GM21381 (cell line): ENCODE data around the gene FAM131A.
A peak's percentile ranks its signal among the peaks of the same experiment; 100 is the strongest.

Source experiments
- ATAC-seq: cut with Tn5 transposase; IDR thresholded peaks from one replicate; pipeline ENCODE4 v1.9.1; 2021; ENCODE audit warnings: mild to moderate bottlenecking, moderate library complexity; ENCODE audit not compliant: unreplicated experiment

FAM131A gene, protein sequence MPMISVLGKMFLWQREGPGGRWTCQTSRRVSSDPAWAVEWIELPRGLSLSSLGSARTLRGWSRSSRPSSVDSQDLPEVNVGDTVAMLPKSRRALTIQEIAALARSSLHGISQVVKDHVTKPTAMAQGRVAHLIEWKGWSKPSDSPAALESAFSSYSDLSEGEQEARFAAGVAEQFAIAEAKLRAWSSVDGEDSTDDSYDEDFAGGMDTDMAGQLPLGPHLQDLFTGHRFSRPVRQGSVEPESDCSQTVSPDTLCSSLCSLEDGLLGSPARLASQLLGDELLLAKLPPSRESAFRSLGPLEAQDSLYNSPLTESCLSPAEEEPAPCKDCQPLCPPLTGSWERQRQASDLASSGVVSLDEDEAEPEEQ

DNA sequence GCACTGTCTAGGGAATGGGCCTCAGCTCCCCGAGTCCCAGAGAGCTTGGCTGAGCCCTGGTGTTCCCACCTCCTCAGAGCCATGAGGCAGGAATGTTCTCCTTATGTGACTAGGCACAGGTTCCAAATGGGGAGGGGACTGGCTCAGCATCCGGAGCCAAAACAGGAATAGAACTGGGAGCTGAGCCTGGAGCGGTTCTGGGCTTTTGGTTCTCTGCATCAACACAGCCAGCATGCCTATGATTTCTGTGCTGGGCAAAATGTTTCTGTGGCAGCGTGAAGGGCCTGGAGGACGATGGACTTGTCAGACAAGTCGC lies at the start of gene FAM131A:
TSS of gene FAM131A (plus strand) at position 202 of the 316 bp plus-strand sequence. CDS start at position 233, 31 bp downstream.
- ATAC-seq = no peak

DNA sequence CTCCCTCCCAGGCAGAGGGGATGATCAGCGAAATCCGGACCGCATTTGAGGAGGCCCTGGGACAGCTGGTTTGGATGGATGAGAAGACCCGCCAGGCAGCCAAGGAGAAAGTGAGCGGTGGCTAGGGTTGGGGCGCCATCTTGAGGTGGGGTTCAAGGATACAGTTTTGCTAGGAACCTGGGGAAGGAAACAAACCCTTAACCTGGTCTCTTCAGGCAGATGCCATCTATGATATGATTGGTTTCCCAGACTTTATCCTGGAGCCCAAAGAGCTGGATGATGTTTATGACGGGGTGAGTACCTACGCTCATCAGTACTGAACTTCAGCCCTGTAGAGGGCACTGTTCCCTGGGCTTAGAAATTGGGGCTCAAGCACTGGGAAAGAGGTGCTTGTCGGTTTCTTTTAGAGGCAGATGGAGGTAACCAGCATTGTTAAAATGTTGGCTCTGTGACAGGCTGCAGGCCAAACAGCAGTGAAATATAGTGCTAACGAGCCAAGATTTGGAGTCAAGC lies 47.9 kb upstream of the FAM131A start:
- no peak for ATAC-seq

GRCh38 chr3:184290331-184290730 lies 47.1 kb upstream of the FAM131A start:
- ATAC-seq = no peak

DNA sequence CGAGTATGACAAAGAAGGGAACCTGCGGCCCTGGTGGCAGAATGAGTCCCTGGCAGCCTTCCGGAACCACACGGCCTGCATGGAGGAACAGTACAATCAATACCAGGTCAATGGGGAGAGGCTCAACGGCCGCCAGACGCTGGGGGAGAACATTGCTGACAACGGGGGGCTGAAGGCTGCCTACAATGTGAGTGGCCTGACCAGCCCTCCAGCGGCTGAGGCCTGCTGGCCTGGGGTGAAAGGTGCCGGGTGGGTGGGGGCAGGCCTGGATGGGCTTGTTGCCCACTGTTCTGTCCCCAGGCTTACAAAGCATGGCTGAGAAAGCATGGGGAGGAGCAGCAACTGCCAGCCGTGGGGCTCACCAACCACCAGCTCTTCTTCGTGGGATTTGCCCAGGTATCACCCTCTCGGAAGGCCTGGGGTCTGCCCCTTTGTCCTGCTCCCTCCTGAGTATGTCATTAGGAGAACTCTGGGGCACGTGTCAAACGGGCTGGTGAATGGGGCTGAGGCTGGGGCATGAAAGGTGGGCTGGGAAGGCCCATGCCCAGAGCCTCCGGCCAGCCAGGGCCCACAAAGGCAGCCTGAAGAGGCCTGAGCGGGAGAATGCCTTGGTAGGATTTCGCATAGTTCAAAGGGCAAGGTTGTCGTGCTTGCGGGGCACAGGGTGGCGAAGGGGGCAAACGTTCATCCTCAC lies 46.2 kb upstream of the FAM131A start:
- no peak for ATAC-seq

GRCh38 chr3:184291738-184292445 lies 45.5 kb upstream of the FAM131A start:
- ATAC-seq = no peak

- ATAC-seq = no peak
Observed at GRCh38 chr3:184295771-184296170, 41.6 kb upstream of the FAM131A start.

DNA sequence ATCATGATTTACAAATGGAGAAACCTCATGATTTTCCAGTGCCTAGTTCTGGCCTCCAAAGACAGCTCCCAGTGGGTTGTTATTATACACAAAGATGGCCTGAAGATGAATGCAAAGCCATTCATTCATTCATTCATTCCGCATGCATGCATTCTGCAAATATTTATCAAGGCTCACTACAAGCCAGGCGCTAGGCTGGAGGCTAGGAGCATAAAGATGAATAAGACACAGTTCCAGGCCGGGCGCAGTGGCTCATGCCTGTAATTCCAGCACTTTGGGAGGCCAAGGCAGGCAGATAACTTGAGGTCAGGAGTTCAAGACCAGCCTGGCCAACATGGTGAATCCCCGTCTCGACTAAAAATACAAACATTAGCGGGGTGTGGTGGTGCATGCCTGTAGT lies 40.8 kb upstream of the FAM131A start:
- no peak for ATAC-seq

GRCh38 chr3:184298759-184299487 lies 38.5 kb upstream of the FAM131A start, which contains the start of gene PSMD2:
Gene PSMD2 (plus strand): TSS chr3:184299241. CDS start chr3:184299267, 26 bp downstream.
- ATAC-seq = peak; percentile 94

GRCh38 chr3:184299488-184300377 lies 37.7 kb upstream of the FAM131A start:
- no peak for ATAC-seq

- ATAC-seq = no peak
Observed at GRCh38 chr3:184300378-184300720, 37.1 kb upstream of the FAM131A start.

- no peak for ATAC-seq
Observed at GRCh38 chr3:184305577-184305976, 31.8 kb upstream of the FAM131A start.

DNA sequence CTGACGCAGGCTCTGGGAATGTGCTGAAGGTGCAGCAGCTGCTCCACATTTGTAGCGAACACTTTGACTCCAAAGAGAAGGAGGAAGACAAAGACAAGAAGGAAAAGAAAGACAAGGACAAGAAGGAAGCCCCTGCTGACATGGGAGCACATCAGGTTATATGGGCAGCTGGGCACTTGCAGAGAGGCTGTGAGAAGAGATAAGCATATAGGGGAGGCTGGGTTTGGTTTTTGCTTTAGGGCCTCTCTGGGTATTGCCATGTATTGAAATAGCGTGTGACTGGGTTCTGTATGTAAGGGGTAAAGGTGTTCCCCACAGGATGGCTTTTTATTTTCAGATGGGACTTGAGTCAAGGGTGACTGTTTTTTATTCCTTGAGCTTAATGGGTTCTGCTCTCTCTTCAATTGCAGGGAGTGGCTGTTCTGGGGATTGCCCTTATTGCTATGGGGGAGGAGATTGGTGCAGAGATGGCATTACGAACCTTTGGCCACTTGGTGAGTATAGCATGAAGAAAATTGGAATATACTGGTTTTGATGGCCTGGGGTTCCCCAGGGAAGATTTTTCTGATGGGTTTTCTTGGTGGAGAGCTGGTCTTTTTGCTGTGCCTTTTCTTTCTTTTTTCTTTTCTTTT lies 30.9 kb upstream of the FAM131A start:
- ATAC-seq = no peak

DNA sequence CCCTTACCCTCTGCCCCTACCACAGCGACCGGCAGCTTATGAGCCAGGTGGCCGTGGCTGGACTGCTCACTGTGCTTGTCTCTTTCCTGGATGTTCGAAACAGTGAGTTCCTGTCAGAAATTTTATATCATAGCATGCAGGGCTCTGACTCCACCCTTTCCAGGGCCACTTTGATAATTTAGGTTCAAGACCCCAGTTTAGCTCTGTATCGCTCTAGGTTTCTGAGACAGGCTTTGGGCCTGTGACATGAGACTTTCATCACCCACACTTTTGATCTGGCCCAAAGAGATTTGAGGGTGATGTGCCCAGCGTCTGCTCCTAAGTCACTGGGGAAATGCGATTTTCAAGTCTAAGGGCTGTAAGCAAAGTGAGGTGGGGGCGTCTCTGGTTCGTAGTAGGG lies 29.5 kb upstream of the FAM131A start:
- ATAC-seq = no peak

DNA sequence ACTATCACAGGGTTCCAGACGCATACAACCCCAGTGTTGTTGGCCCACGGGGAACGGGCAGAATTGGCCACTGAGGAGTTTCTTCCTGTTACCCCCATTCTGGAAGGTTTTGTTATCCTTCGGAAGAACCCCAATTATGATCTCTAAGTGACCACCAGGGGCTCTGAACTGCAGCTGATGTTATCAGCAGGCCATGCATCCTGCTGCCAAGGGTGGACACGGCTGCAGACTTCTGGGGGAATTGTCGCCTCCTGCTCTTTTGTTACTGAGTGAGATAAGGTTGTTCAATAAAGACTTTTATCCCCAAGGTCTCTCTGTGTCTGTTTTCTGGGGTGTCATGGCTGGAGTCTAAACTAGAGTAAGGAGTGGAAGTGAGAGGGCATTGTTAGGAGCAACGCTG lies 28.7 kb upstream of the FAM131A start:
- ATAC-seq = no peak

DNA sequence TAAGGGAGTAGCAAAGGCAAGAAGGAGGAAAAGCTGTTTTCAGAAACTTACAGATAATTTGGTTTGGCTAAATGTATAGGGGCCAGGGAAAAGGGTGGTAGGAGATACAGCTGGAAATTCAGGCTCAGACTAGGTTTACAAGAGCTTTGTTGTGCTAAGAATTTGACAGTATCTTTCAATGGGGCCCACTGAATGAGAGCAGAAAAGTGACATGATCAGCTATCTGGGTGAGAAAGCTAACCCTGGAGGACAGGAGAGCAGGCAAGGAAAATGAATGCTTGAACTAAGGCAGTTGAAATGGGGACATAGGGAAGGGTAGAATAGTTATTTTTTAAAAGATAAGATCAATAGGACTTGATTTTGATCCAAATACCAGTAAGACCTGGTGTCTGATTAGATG lies 25.8 kb upstream of the FAM131A start:
- no peak for ATAC-seq

DNA sequence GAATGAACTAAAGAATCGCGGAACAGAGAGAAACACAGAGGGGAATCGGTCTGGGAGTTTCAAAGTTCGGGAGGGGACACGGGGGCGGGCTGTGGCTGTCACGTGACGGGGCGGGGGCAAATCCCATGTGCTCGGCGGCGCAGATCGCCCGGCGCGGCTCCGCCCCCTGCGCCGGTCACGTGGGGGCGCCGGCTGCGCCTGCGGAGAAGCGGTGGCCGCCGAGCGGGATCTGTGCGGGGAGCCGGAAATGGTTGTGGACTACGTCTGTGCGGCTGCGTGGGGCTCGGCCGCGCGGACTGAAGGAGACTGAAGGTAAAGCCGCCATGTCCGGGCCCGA lies 23.1 kb upstream of the FAM131A start, which contains the start of gene EIF4G1:
TSS of gene EIF4G1 (plus strand) at position 244 of the 337 bp plus-strand sequence. CDS start 1,191 bp downstream, outside the sequence.
- peak; percentile 76 for ATAC-seq

GRCh38 chr3:184314700-184315542 lies 22.5 kb upstream of the FAM131A start:
- ATAC-seq = peak; percentile 45

DNA sequence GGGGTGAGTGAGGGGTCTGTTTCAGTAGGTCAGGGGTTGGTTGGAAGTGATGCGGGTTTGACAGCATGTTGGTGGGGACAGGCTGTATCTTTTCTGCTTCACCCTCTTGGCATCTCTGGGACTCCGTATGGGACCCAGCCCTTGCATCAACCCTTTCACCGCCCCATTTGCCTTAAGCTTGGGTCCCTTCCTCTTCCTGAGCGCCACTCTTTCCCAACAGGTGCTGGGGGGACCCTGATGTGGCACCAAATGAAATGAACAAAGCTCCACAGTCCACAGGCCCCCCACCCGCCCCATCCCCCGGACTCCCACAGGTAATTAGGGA lies 21.9 kb upstream of the FAM131A start:
- no peak for ATAC-seq
